ENCODE data around the gene DMPK. TPM values are rescaled to one million over a fixed set of nuclear protein-coding genes. Genes with fewer than 3 reads are reported as not detected.

The DMPK gene
- total and polyA plus RNA-seq, 9 of the 15 experiments (the other 6 are each of a cell fraction or from before 2014, with no cell fraction given): 0.24 to 31.3 (median 7.3) TPM

DNA sequence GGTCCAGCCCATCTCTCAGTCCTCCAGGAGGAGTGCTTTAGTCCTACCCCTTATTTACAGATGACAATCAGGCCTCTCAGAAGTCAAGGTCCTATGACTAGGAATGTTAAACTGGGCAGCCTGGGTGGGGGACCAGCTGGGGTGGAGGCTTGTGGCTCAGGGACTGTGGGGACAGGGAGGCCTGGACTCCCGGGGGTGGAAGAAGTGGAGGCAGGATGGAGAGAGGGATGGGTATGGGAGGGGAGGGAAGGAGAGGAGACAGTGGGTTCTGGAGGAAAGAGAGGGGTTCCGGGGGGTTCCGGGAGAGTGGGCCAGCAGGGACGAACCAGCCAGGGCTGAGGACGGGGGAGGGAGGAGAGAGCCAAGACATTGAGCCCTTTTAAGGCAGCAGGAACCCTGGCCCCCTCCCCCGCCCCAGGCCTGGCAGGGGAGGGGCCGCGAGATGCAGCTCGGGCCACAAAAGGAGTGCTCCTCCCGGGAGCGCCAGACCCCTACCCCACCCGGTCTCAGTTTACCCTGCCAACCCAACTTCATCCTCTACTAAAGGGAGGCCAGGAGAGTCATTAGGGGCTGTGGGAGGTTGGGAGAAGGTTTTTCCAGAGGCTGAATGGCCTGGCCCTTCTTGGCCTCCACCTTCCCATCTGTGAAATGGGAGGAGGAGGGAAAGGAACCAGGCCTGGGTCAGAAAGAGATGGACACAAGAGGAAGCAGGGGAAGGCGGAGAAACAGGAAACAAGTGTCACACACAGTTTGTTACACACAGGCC, 1.7 kb downstream of the DMPK start (continued):
- TF ChIP-seq VEZF1 (CRISPR knock-in tag; IDR thresholded peaks at IDR 0.05) (peak; percentile 25), NCOA2 (IDR thresholded peaks at IDR 0.05; ENCODE audit: partially characterized antibody in 2 of 2) (no peak), THAP12 (CRISPR knock-in tag; IDR thresholded peaks at IDR 0.05) (0 out of 2 replicates have a peak, but pooled peaks have one; percentile 21), HDAC2 (IDR thresholded peaks at IDR 0.05) (peak; percentile 63; the same call in 1 of the 2 replicates), KDM1A (IDR thresholded peaks at IDR 0.05) (peak; percentile 64 to 84; a peak in 3 of 4 replicates), NFRKB (IDR thresholded peaks at IDR 0.05; ENCODE audit: low read depth) (no peak), NCOR1 (IDR thresholded peaks at IDR 0.05) (no peak), RBM39 (optimal IDR thresholded peaks at IDR 0.05; ENCODE audit: low read depth, low read length) (peak; percentile 25), MAZ (CRISPR knock-in tag; conservative IDR thresholded peaks at IDR 0.05 in 1 of 2, IDR thresholded peaks at IDR 0.05 in 1 of 2) (peak; percentile 30 to 34; a peak in 1 of 4 replicates), HBP1 (CRISPR knock-in tag; IDR thresholded peaks at IDR 0.05) (0 out of 2 replicates have a peak, but pooled peaks have one; percentile 13), PTBP1 (IDR thresholded peaks at IDR 0.05; ENCODE audit: low read depth, low read length) (0 out of 2 replicates have a peak, but pooled peaks have one; percentile 56), SMARCA4 (IDR thresholded peaks at IDR 0.05) (no peak; the same call in 1 of the 2 replicates), GABPB1 (CRISPR knock-in tag; IDR thresholded peaks at IDR 0.05) (0 out of 2 replicates have a peak, but pooled peaks have one; percentile 9), FOXK2 (conservative IDR thresholded peaks at IDR 0.05 in 1 of 2, IDR thresholded peaks at IDR 0.05 in 1 of 2; ENCODE audit: low read depth in 2 of 2) (peak; percentile 84 to 85), PRDM10 (IDR thresholded peaks at IDR 0.05; ENCODE audit: partially characterized antibody) (peak; percentile 72), ZNF444 (CRISPR knock-in tag; IDR thresholded peaks at IDR 0.05) (0 out of 2 replicates have a peak, but pooled peaks have one; percentile 18)
- TF ChIP-seq, protein P1, sequence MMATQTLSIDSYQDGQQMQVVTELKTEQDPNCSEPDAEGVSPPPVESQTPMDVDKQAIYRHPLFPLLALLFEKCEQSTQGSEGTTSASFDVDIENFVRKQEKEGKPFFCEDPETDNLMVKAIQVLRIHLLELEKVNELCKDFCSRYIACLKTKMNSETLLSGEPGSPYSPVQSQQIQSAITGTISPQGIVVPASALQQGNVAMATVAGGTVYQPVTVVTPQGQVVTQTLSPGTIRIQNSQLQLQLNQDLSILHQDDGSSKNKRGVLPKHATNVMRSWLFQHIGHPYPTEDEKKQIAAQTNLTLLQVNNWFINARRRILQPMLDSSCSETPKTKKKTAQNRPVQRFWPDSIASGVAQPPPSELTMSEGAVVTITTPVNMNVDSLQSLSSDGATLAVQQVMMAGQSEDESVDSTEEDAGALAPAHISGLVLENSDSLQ (IDR thresholded peaks at IDR 0.05): peak; percentile 4; the same call in 1 of the 2 replicates

Data from K562 (cell line).